Effector CD4-positive, alpha-beta T cell (primary cell): ENCODE data around the gene HOXA11.
A peak's percentile ranks its signal among the peaks of the same experiment; 100 is the strongest.

Source experiments
- DNase-seq: peaks from one replicate; pipeline ENCODE4 v3.0.0-alpha.2; 2020

Gene HOXA11

GRCh38 chr7:27179503-27180430 lies 5.3 kb downstream of the HOXA11 start:
- peak; percentile 45 for DNase-seq

- DNase-seq = no peak
Measured at GRCh38 chr7:27179030-27179429, 6.0 kb downstream of the HOXA11 start.

GRCh38 chr7:27178366-27178765 lies 6.7 kb downstream of the HOXA11 start:
- no peak for DNase-seq

GRCh38 chr7:27177795-27178320 lies 7.2 kb downstream of the HOXA11 start:
- DNase-seq = no peak

GRCh38 chr7:27176962-27177794 lies 7.9 kb downstream of the HOXA11 start:
- no peak for DNase-seq

GRCh38 chr7:27176524-27176845 lies 8.5 kb downstream of the HOXA11 start:
- no peak for DNase-seq

- DNase-seq = no peak
Measured at GRCh38 chr7:27175626-27176523, 9.2 kb downstream of the HOXA11 start.

GRCh38 chr7:27174874-27175625 lies 10.0 kb downstream of the HOXA11 start:
- DNase-seq = no peak

GRCh38 chr7:27173956-27174873 lies 10.8 kb downstream of the HOXA11 start, which contains the start of gene HOXA10:
TSS of gene HOXA10 (minus strand) at chr7:27174320. CDS start at chr7:27174306, 14 bp downstream.
- no peak for DNase-seq

- no peak for DNase-seq
Measured at GRCh38 chr7:27173511-27173955, 11.5 kb downstream of the HOXA11 start.

- DNase-seq = no peak
Measured at GRCh38 chr7:27172823-27173510, 12.1 kb downstream of the HOXA11 start.

GRCh38 chr7:27172315-27172774 lies 12.7 kb downstream of the HOXA11 start:
- no peak for DNase-seq

GRCh38 chr7:27171637-27172314 lies 13.3 kb downstream of the HOXA11 start:
- DNase-seq = no peak

- DNase-seq = no peak
Measured at GRCh38 chr7:27171325-27171636, 13.8 kb downstream of the HOXA11 start.

GRCh38 chr7:27170426-27171324 lies 14.4 kb downstream of the HOXA11 start:
- no peak for DNase-seq

GRCh38 chr7:27169658-27170425 lies 15.2 kb downstream of the HOXA11 start:
- no peak for DNase-seq

- DNase-seq = no peak
Measured at GRCh38 chr7:27168265-27168947, 16.6 kb downstream of the HOXA11 start.
